OCI-LY7 (cell line): Measurements from ENCODE around the gene MYPN.

ENCODE experiments used
- EZH2phosphoT487 ChIP-seq: fragments of 200-600 bp; sonication (generic); IDR thresholded peaks from 2 replicates; pipeline ENCODE4 v1.6.1; 2018; ENCODE audit warnings: low read depth, borderline replicate concordance, mild to moderate bottlenecking, mixed run types, antibody characterized with exemption, low read length, moderate library complexity, mixed read lengths
- TF ChIP-seq, protein P1 (sequence below): fragments of 200-600 bp; sonication (generic); conservative IDR thresholded peaks from 2 replicates; pipeline ENCODE4 v1.5.1; 2014; ENCODE audit warnings: mild to moderate bottlenecking, antibody characterized with exemption, low read length, moderate library complexity, mixed read lengths

DNA sequence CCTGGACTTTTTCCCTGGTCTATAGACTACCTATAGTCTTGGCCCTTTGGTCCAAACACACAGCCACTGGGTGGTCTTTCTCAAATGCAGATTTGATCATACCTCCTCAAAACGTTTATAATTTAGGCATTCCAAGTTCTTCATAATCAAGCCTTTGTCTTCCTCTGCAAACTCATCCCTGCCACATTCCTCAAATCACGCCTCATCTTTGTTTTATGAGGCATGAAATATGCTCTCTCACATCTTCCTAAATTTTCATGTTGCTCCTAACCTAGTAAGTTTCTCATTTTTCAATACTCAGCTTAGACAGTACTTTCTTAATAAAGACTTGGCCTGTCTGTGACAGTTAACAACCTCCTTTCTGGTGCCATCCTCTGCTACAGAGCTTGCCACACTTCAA, 23.3 kb upstream of the MYPN start:
- TF ChIP-seq, protein P1, sequence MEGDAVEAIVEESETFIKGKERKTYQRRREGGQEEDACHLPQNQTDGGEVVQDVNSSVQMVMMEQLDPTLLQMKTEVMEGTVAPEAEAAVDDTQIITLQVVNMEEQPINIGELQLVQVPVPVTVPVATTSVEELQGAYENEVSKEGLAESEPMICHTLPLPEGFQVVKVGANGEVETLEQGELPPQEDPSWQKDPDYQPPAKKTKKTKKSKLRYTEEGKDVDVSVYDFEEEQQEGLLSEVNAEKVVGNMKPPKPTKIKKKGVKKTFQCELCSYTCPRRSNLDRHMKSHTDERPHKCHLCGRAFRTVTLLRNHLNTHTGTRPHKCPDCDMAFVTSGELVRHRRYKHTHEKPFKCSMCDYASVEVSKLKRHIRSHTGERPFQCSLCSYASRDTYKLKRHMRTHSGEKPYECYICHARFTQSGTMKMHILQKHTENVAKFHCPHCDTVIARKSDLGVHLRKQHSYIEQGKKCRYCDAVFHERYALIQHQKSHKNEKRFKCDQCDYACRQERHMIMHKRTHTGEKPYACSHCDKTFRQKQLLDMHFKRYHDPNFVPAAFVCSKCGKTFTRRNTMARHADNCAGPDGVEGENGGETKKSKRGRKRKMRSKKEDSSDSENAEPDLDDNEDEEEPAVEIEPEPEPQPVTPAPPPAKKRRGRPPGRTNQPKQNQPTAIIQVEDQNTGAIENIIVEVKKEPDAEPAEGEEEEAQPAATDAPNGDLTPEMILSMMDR = no peak
- no peak for TF ChIP-seq EZH2phosphoT487
